SHP77 treated with DMSO at 0.1 percent for 48 hours (cell line): ENCODE measurements around the gene MED25.

Experiments used
- DNase-seq: peaks from one replicate; lab custom pipeline; 2025; lab: John Stamatoyannopoulos, UW

MED25 gene

GRCh38 chr19:49817964-49818648 is at the start of gene MED25:
TSS of gene MED25 (plus strand) at chr19:49818289. CDS start at chr19:49818342, 53 bp downstream.
- DNase-seq: peak; percentile 89

- DNase-seq: no peak
These were observed 47.6 kb upstream of the MED25 start for GRCh38 chr19:49770529-49770928.

- no peak for DNase-seq
These were observed 46.4 kb upstream of the MED25 start for GRCh38 chr19:49771674-49772139.

DNA sequence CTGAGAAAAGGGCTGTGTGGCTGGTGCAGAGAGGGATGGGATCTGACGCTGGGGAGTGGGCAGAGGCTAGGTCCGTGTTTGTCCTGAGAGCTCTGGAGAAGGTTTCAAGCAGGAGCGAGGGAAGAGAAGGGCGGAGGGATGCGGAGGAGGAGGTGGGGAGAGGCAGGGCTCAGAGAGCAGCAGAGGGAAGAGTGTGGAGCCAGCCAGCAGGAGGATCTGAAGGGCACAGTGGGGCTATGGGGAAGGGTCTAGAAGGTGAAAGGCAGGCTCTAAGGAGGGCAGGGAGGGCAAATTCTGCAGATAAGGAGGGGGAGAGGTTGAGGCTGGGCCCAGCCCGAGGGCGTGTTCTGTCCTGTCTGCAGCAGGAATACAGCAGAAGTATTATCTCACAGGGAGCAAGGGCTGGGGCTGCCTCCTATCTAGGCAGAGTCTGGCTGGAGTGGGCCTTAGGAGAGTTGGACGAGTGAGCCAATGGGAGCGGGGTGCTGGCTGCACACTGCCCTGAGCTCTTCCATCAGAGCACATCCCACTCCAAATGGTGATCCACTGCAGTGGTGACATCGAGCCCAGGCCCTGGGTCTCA is 45.1 kb upstream of the MED25 start:
- DNase-seq: no peak

DNA sequence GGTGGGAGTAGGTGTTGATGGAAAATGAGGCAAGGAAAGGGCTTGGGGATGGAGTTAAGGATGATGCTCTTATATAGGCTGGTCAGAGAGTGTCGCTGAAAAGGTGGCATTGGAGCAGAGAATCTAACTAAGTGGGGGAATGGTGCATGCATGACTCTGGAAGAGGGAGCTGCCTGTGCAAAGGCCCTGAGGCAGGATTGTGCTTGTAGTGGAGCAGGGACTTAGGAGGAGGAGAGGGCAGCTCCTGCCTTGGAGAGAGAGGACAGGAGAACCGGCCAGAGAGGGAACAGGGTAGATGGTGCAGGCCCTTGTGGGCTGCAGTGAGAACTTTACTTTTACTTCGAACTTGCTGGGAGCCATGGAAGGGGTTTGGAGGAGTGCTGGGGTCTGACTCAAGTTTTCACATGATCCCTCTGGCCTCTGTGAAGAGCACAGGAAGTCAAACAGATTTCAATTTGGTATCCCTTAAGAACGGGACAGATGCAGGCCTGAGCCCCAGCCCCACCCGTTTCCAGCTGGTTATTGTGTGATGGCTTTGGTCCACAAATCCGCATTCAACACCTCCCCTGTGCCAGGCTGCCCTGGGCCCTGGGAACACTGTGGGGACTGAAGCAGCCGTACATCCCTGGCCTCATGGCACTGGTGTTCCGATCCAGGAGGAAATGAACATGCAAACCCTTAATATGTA is 44.3 kb upstream of the MED25 start:
- no peak for DNase-seq

GRCh38 chr19:49774969-49775368 is 43.1 kb upstream of the MED25 start:
- no peak for DNase-seq

DNA sequence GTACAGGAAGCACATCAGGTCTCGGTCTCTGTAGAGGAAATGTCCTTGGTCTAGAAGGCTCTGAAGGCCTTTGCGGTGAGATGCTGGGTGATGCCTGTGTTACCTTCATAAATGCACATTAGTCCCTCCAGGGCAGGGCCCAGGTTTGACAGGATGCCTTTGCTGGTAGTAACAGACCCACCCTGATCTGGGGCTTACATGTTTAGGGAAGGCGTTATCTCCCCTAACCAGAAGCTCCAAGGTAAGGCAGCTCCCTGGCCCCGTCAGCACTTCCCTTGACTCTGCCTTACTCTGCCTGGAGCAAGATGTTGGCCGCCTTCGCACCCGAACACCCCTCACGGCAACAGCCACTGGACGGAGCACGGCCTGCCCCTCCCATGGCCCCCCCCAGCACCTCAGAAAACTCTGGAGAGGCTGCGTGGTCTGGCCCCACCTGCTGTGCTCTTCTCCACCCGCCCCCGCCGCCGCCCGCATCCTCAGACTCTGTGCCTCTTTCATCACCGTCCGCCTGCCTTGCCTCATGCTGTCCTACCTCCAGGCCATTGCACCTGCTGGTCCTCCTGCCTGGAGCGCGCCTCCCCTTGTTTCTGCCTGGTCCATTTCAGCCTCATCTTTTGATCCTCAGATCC is 42.2 kb upstream of the MED25 start:
- DNase-seq: no peak

DNA sequence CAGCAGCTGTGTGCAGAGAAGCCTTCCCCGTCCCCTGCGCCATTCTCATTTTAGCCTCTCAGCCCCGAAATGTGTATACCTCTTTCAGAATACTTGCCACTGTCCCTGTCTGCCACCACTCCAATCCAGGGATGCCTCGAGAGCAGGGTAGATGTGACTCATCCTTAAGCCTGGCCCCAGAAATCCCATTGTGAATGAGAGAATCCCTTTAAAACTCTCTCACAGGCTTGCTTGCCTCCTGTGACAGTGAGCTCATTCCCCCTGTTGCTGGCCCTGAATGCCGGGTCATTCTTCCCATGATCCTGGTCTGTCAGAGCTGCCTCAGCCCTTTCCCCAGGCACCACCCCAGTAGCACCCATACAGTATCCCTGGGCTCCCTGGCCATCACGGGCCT is 41.7 kb upstream of the MED25 start:
- DNase-seq: no peak

- DNase-seq: no peak
These were observed 38.1 kb upstream of the MED25 start for GRCh38 chr19:49779731-49780555.

- DNase-seq: no peak
These were observed 37.2 kb upstream of the MED25 start for GRCh38 chr19:49780861-49781260.

- no peak for DNase-seq
These were observed 36.7 kb upstream of the MED25 start for GRCh38 chr19:49781394-49781793.

- DNase-seq: no peak
These were observed 35.6 kb upstream of the MED25 start for GRCh38 chr19:49782515-49782914.

DNA sequence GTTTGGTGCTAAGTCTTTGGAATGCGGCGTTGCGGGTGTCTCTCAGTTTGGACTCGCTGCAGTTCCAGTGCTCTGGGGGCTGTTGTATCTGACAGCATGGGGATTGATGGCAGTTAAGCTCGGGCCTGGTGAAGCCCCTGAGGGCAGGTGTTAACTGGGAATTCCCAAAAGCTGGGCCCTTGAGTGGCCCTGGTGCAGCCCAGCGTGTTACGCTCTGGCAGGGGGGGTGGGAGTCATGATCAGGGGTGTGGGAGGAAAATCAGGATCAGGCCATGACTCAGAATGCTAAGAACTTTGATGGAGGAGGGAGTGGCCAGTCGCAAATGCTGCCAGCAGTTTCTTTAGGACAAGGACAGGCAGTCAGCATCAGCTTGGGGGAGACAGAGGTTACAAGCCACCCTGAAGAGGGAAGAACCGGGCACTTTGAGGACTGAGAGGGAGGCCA is 31.7 kb upstream of the MED25 start:
- no peak for DNase-seq

GRCh38 chr19:49787746-49788145 is 30.3 kb upstream of the MED25 start:
- no peak for DNase-seq

DNA sequence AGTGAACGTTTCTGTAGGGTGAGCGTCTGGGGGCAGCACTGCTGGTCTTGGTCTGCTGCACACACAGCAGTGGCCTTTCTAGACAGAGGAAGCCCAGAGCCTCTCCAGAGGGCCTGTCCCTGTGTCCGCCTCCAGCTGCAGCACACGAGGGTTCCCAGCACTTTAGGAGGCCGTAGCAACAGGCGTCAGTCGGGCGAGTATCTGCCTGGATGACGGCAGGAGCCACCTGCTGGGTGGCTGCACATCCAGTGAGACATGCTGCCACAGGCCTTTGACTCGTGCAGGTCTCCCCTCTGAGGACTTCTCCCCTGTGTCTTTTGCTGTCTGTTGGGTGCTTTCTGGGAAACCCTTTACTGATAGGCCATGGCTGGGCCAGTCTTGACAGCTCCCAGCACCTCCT is 29.2 kb upstream of the MED25 start:
- DNase-seq: no peak

DNA sequence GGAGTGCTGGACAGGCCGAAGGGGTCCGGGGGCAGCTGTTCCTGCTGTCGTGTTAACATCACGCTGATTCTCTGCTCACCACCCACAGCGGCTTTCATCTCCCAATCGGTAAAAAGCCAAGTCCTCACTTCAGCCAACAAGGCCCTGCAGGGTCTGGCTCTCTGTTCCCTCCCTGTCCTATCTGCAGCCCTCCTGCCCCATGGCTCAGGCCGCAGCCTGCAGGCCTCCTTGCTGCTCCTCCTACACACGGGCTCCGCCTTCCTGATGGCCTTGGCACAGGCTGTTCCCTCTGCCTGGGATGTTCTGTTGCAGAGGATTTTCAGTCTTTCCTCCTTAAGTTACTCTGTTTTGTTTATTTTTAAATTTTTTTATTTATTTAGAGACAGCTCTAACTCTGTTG is 27.2 kb upstream of the MED25 start:
- no peak for DNase-seq

DNA sequence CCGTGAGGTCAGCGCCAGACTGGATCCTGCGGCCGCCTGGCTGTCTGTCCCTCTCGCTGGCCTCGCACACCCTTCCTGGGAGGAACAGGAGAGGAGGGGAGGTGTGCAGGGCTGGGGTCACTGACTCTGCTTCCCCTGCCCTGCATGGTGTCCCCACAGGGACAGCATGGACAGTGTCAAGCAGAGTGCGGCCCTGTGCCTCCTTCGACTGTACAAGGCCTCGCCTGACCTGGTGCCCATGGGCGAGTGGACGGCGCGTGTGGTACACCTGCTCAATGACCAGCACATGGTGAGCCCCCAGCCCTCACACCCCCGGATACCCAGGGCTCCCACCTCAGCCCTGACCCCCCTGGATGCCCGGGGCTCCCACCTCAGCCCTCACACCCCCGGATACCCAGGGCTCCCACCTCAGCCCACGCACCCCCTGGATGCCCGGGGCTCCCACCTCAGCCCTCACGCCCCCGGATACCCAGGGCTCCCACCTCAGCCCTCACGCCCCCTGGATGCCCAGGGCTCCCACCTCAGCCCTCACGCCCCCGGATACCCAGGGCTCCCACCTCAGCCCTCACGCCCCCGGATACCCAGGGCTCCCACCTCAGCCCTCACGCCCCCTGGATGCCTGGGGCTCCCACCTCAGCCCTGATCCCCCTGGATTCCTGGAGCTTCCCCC is 26.2 kb upstream of the MED25 start:
- DNase-seq: no peak

- no peak for DNase-seq
These were observed 25.1 kb upstream of the MED25 start for GRCh38 chr19:49792829-49793560.

GRCh38 chr19:49793561-49793840 is 24.6 kb upstream of the MED25 start:
- no peak for DNase-seq

DNA sequence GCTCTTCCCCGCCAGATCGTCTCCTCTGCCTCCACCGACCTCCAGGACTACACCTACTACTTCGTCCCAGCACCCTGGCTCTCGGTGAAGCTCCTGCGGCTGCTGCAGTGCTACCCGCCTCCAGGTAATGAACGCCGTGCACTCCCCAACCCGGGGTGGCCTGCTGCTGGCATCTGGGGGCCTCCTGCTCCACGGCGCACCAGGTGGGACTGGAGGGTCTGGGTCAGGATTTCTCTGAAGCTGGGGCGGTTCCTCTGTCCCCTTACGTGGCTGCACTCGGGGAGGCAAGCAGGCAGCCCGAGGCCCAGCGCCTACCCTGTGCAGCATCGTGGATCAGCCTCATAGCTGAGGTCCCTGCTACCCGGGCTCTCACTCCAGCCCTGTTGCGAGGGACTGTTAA is 22.5 kb upstream of the MED25 start:
- no peak for DNase-seq

GRCh38 chr19:49798574-49798973 is 19.5 kb upstream of the MED25 start:
- DNase-seq: no peak
